HG03558 (cell line): ENCODE results near the gene CAPRIN2.

ENCODE experiments used
- ATAC-seq: cut with Tn5 transposase; IDR thresholded peaks from one replicate; pipeline ENCODE4 v1.9.1; 2021; ENCODE audit warnings: moderate number of reproducible peaks; ENCODE audit not compliant: unreplicated experiment; ENCODE audit errors: extremely low read depth

The CAPRIN2 gene

GRCh38 chr12:30769802-30770201, 15.1 kb upstream of the CAPRIN2 start:
- no peak for ATAC-seq

- ATAC-seq = no peak
These were observed 9.5 kb upstream of the CAPRIN2 start for GRCh38 chr12:30764251-30764650.

GRCh38 chr12:30763053-30763452, 8.3 kb upstream of the CAPRIN2 start:
- ATAC-seq = no peak

GRCh38 chr12:30761730-30762129, 7.0 kb upstream of the CAPRIN2 start:
- no peak for ATAC-seq

GRCh38 chr12:30757316-30757715, 2.6 kb upstream of the CAPRIN2 start:
- ATAC-seq = no peak

GRCh38 chr12:30756074-30756473, 1.3 kb upstream of the CAPRIN2 start:
- no peak for ATAC-seq

- no peak for ATAC-seq
These were observed 628 bp upstream of the CAPRIN2 start for GRCh38 chr12:30755395-30755762.

GRCh38 chr12:30754383-30754749, 385 bp downstream of the CAPRIN2 start:
- ATAC-seq = peak; percentile 2

- no peak for ATAC-seq
These were observed 884 bp downstream of the CAPRIN2 start for GRCh38 chr12:30753751-30754382.

GRCh38 chr12:30753233-30753632, 1.5 kb downstream of the CAPRIN2 start:
- no peak for ATAC-seq

- ATAC-seq = no peak
These were observed 2.5 kb downstream of the CAPRIN2 start for GRCh38 chr12:30752255-30752654.

GRCh38 chr12:30748147-30748546, 6.6 kb downstream of the CAPRIN2 start:
- ATAC-seq = no peak

- no peak for ATAC-seq
These were observed 8.6 kb downstream of the CAPRIN2 start for GRCh38 chr12:30746190-30746589.

GRCh38 chr12:30744321-30744720, 10.4 kb downstream of the CAPRIN2 start:
- ATAC-seq = no peak

- ATAC-seq = no peak
These were observed 14.5 kb downstream of the CAPRIN2 start for GRCh38 chr12:30740274-30740673.

- no peak for ATAC-seq
These were observed 15.7 kb downstream of the CAPRIN2 start for GRCh38 chr12:30739020-30739419.

GRCh38 chr12:30732954-30733637, 21.7 kb downstream of the CAPRIN2 start:
- ATAC-seq = no peak

- no peak for ATAC-seq
These were observed 24.7 kb downstream of the CAPRIN2 start for GRCh38 chr12:30730011-30730410.

- no peak for ATAC-seq
These were observed 25.2 kb downstream of the CAPRIN2 start for GRCh38 chr12:30729547-30729946.

- no peak for ATAC-seq
These were observed 28.1 kb downstream of the CAPRIN2 start for GRCh38 chr12:30726647-30727046.

GRCh38 chr12:30725739-30726138, 29.0 kb downstream of the CAPRIN2 start:
- ATAC-seq = no peak

- ATAC-seq = no peak
These were observed 35.7 kb downstream of the CAPRIN2 start for GRCh38 chr12:30719060-30719459.
